Lower leg skin (tissue), 3 donors: Measurements from ENCODE around the gene IPP.

ENCODE experiments used
- CTCF ChIP-seq, 3 donors: fragments of 450-650 bp; IDR thresholded peaks; one replicate each; pipeline ENCODE4 v1.5.1; 2016; ENCODE audit warnings: antibody characterized with exemption in 3 of 3, mild to moderate bottlenecking in 3 of 3, moderate library complexity in 2 of 3
- POLR2A ChIP-seq, 2 donors: fragments of 450-650 bp; IDR thresholded peaks; one replicate each; pipeline ENCODE4 v1.6.1; 2016 to 2017; ENCODE audit warnings: antibody characterized with exemption in 2 of 2, mild to moderate bottlenecking in 1 of 2, moderate library complexity in 1 of 2

DNA sequence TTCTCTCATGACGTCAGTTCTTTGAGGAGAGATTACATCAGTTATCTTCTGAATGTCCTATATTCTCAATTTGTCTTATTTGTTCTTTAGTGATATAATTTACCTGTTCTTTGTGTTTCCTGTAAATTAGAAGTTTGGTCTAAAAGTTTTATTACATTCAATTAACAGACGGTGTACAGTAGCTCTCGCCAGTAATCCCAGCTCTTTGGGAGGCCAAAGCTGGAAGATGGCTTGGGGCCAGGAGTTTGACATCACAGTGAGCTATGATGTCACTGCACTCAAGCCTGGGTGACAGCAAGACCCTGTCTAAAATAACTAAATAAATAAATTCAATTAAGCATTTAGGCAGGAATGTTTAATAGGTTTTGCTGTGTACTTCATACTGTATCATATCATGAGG is 25.3 kb upstream of the IPP start:
- TF ChIP-seq CTCF (IDR thresholded peaks at IDR 0.05) (no peak), POLR2A (IDR thresholded peaks at IDR 0.05) (no peak)
